GM19043 (cell line): Measurements from ENCODE around the gene KDM4F.
"Not testable (repeated sequence)": the region's sequence is repeated elsewhere in the genome, so short reads cannot be mapped to it uniquely, and the experiment has no call there.

Experiments
- ATAC-seq: cut with Tn5 transposase; IDR thresholded peaks from one replicate; pipeline ENCODE4 v1.9.1; 2021; ENCODE audit warnings: low read depth; ENCODE audit not compliant: unreplicated experiment

KDM4F gene

GRCh38 chr11:95049122-95049521 is at the start of gene KDM4F:
Gene KDM4F, plus strand, starts transcription at chr11:95049422.
- ATAC-seq, result not testable (repeated sequence)

GRCh38 chr11:95003716-95004115 is 45.5 kb upstream of the KDM4F start:
- ATAC-seq, result no peak

DNA sequence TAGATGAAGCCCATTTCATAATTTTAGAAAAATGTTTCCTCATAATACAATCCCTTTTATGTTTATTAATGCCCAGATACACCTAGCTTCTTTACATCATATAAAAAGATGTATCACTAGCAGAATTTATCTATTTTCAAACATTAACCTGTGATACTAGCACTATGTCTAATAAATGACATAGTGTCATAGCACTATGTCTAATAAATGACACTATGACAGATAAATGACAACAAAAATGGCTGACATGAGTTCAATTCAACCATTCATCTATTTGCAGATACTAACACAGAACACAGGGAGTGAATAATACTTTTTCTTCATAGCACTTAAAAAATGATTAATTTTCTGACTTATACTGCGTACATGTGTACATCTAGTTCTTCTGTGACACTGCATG is 43.6 kb upstream of the KDM4F start:
- ATAC-seq, result no peak

- ATAC-seq, result no peak
Measured at GRCh38 chr11:95011376-95011775, 37.8 kb upstream of the KDM4F start.

DNA sequence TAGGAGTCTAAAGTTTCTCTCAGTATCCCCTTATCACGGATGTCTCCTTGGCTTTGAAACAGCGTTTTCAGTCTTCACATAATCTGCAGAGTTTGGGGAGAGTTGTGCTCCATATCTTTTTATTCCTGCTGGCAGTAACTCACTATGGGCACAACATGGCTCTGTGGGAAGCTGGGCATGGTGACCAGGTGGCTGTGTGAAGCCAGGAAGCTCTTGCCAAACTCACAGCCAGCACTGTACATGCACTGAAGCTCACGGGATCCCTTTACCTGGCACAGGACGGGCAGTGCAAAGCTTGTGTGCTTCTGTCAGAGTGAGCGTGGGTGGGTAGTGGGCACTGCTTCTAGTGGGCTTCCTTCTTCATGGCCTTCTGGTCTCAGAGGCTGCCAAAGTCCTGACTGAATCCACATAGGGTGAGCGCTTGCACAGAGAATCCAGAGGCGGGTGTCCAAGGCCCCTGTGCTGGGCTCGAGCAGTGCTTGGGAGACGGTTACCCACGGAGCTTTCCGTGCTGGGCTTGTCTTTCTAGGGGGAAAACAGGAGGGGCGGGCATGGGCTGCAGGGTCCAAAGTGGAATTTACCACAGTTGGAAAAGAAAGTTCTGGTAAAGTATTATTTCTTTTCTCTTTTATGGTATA is 34.9 kb upstream of the KDM4F start:
- no peak for ATAC-seq

DNA sequence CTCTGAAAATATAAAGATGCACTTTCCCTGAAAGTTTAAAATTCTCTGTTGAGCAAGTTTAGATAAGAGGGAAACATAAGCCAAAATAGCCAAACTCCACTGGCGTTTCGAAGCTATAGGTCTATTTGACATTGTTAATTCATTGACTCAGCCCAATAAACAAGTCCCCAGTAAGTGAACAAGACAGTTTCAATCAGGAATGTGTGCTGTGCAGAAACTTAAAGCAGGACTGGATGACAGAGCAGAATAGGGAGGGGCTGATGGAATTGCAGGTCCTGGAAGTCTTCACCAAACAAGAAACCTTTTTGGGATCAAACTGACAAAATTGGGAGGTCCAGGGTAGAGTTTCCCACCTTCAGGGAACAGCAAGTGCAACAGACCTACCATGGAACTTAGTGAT is 33.1 kb upstream of the KDM4F start:
- no peak for ATAC-seq

DNA sequence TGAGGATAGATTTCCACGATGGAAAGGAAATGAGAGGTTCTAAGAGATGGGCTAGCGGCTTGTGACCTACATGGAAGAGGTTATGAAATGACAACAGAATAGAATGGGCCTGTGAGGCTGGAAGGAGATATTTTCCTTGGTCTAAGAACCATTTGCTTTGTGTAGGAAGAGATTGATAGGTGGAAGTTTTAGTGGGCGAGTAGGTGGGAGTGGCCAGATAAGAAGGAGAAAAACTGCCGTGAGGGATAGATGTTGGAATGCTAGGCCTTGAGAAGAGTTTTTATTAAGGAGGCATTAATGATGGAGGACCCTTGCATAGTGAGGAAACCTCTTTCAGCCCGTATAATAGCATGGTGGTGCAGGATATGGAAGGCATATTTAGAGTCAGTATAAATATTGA is 27.8 kb upstream of the KDM4F start:
- ATAC-seq, result not testable (repeated sequence)

- ATAC-seq, result no peak
Measured at GRCh38 chr11:95024958-95025357, 24.3 kb upstream of the KDM4F start, which contains the start of gene KDM4E. Gene KDM4E, plus strand, starts transcription at chr11:95025258. Its CDS starts 300 bp downstream, at chr11:95025558.

DNA sequence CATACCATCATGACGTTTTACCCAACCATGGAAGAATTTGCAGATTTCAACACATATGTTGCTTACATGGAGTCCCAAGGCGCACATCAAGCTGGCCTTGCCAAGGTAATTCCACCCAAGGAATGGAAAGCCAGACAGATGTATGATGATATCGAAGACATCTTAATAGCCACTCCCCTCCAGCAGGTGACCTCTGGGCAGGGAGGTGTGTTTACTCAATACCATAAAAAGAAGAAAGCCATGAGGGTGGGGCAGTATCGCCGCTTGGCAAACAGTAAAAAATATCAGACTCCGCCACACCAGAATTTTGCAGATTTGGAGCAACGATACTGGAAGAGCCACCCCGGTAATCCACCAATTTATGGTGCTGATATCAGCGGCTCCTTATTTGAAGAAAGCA is 23.6 kb upstream of the KDM4F start:
- ATAC-seq, result not testable (repeated sequence)

- no peak for ATAC-seq
Measured at GRCh38 chr11:95028357-95028756, 20.9 kb upstream of the KDM4F start.

- no peak for ATAC-seq
Measured at GRCh38 chr11:95033051-95033450, 16.2 kb upstream of the KDM4F start.

GRCh38 chr11:95035316-95035715 is 13.9 kb upstream of the KDM4F start:
- no peak for ATAC-seq

GRCh38 chr11:95037356-95038035 is 11.7 kb upstream of the KDM4F start:
- ATAC-seq, result not testable (repeated sequence)

GRCh38 chr11:95042239-95042638 is 7.0 kb upstream of the KDM4F start:
- ATAC-seq, result no peak

DNA sequence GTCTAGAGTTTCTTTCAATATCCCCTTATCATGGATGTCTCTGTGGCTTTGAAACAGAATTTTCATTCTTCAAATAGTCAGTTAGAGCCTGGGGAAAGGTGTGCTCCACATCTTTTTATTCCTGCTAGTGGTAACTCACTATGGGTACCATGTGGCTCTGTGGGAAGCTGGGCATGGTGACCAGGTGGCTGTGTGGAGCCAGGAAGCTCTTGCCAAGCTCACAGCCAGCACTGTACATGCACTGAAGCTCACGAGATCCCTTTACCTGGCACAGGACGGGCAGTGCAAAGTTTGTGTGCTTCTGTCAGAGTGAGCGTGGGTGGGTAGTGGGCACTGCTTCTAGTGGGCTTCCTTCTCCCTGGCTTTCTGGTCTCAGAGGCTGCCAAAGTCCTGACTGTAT is 6.3 kb upstream of the KDM4F start:
- ATAC-seq, result no peak

- no peak for ATAC-seq
Measured at GRCh38 chr11:95044010-95044409, 5.2 kb upstream of the KDM4F start.

DNA sequence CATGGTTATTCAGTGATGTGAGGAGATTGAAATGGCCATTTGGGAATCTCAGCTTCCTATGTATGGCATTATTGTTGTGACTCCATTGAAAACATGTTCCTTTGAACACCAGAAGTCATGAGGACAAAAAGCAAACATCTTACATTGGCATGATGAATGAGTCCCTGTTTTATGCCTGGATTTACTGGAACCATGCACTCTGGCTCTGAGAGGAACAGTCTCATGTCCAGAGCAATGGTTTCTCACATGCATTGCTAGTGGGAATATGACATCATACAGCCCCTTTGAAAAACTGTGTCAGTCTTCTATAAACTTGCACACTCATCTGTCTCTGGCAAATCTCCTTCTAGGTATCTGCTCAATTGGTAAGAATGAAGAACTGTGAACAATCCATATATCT is 3.4 kb upstream of the KDM4F start:
- no peak for ATAC-seq

- ATAC-seq, result no peak
Measured at GRCh38 chr11:95050595-95051202, 1.5 kb downstream of the KDM4F start.

- ATAC-seq, result no peak
Measured at GRCh38 chr11:95054356-95054755, 5.1 kb downstream of the KDM4F start.

DNA sequence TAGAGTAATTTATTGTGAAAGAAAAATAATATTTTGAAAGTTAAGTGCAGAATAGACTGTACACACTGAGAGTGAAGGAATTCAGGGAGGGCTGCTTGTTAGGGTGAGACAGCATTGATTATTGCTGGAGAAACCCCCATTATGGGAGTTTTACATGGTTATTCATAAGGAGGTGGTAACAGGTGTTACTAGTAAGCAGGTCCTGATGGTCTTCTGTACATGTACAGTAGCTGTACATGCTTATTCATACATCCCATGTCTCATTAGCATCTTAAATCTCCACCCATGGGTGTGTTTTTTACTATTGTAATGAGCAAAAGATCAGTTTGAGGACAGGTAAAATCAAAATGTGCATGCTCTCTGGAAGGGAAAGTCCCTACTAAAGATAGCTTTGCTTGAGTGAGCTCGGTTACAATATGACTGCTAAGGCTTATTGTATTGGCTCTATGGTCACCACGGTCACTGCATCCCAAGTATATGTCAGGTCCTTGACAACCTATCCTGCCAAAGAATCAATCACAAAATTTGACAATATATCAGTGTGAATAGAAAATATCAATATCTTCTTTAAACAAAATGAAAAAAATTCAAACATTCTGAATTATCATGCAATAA is 6.2 kb downstream of the KDM4F start:
- peak; percentile 98 for ATAC-seq

GRCh38 chr11:95057959-95058358 is 8.7 kb downstream of the KDM4F start:
- ATAC-seq, result no peak
